Heart right ventricle (tissue), 16 donors: Measurements from ENCODE around the gene FNBP1. TPM values are rescaled to one million over a fixed set of nuclear protein-coding genes. Genes with fewer than 3 reads are reported as not detected.

ENCODE experiments used
- ATAC-seq, 8 donors: fragments of 200-7000 bp; cut with Tn5 transposase; one replicate each; pipeline ENCODE4 v1.9.1; 2020; ENCODE audit warnings: mild to moderate bottlenecking in 8 of 8, moderate library complexity in 8 of 8, moderate number of reproducible peaks in 1 of 8
- DNase-seq, 2 donors: peaks; one replicate each; pipeline ENCODE4 v3.0.0-alpha.2; 2020
- H3K27ac ChIP-seq, 10 donors: fragments of 200-600 bp; sonication (generic) in 2 of 10; one replicate each; pipeline versions ENCODE4 v1.5.0 to v1.8.0; 2020 to 2022; ENCODE audit warnings: mild to moderate bottlenecking in 3 of 10
- H3K27me3 ChIP-seq, 7 donors: fragments of 200-600 bp; one replicate each; pipeline ENCODE4 v1.8.0; 2021 to 2022; ENCODE audit warnings: mild to moderate bottlenecking in 2 of 7
- H3K36me3 ChIP-seq, 9 donors: fragments of 200-600 bp; sonication (generic) in 1 of 9; one replicate each; pipeline versions ENCODE4 v1.5.0 to v1.8.0; 2020 to 2022; ENCODE audit warnings: mild to moderate bottlenecking in 2 of 9
- H3K4me1 ChIP-seq, 9 donors: fragments of 200-600 bp; sonication (generic) in 1 of 9; one replicate each; pipeline versions ENCODE4 v1.5.0 to v1.8.0; 2020 to 2022; ENCODE audit warnings: mild to moderate bottlenecking in 4 of 9
- H3K4me3 ChIP-seq, 10 donors: fragments of 200-600 bp; sonication (generic) in 2 of 10; one replicate each; pipeline versions ENCODE4 v1.5.0 to v1.8.0; 2020 to 2022; ENCODE audit warnings: mild to moderate bottlenecking in 7 of 10, moderate library complexity in 2 of 10
- H3K9me3 ChIP-seq, 11 donors: fragments of 200-600 bp in 10 of 11; sonication (generic) in 2 of 11; one replicate each; pipeline versions ENCODE4 v1.5.0 to v1.8.0; 2013 to 2022; ENCODE audit warnings: mild to moderate bottlenecking in 2 of 11, control low read depth in 1 of 11, moderate library complexity in 1 of 11
- CTCF ChIP-seq, 9 donors: fragments of 200-600 bp; sonication (generic) in 2 of 9; IDR thresholded peaks; one replicate each; pipeline versions ENCODE4 v1.5.0 to v1.8.0; 2021 to 2022; ENCODE audit warnings: antibody characterized with exemption in 9 of 9, mild to moderate bottlenecking in 5 of 9, moderate library complexity in 1 of 9
- WGBS, 2 donors: extraction: QIAGEN DNeasy Blood & Tissue Kit; methylation state at CpG; one replicate each; pipeline ENCODE4 v1.1.7; 2013; ENCODE audit warnings: inconsistent platforms in 1 of 2; 5-methylcytosine and 5-hydroxymethylcytosine counted together
- intact Hi-C, 10 donors: fragments of 100-400 bp; cut with DNase I; formaldehyde crosslinking; loops; one replicate each; pipeline versions ENCODE4 v1.11.1 to v1.14.2; 2022
- polyA plus RNA-seq, 2 donors: library from polyadenylated mRNA; stranded (reverse); fragments of 200-250 nt; gene quantifications; one replicate each; pipeline ENCODE4 v1.2.3, GENCODE V29; 2013
- total RNA-seq, 10 donors: library from RNA; stranded (reverse); fragmentation: NEBNext Ultra II Directional in 3 of 10; extraction: Animal tissue kit (Norgen Biotek cat#: 25700) in 3 of 10; gene quantifications; one replicate each; pipeline versions ENCODE4 v1.2.1 to v1.2.4, GENCODE V29; 2021 to 2023
- donor health status: Arrhythmogenic right ventricular cardiomyopathy.
- donor health status: ischemic (EF 13 %, LVEDD 7.1; RV severe dilation, severe dysfunction).
- donor health status: healthy with polysubstance abuse.
- donor health status: DM: no; HTN: yes; CAD: no.
- donor health status: DM: no; HTN: no; CAD: no.
- donor health status: ischemic (EF 25% LVEDD 6.9; RV normal size, moderate dysfunction).
- donor health status: ischemic (EF 25% LVEDD 5.7; RV mildly dilated, moderate dysfunction).
- donor health status: healthy.
- donor health status: DM: yes; HTN: yes; CAD: no.
- donor health status: Ischemic cardiomyopathy.
- donor health status: ischemic (EF 35%, LVEDD 5.7; RV mildly dilated, moderate dysfunction).
- donor health status: nonischemic (EF 11% LVEDD 7.7; RV severe dilation, severe dysfunction).
- donor health status: DM: yes; HTN: yes; CAD: no.
- donor health status: PGD.
- donor health status: ischemic (EF 29% LVEDD 5.4; RV normal size, mild dysfunction).
- donor health status: nonischemic (EF 23%, LVEDD 6.1; RV moderate dilation, normal function).

Gene FNBP1
- total and polyA plus RNA-seq, 12 donors = 7.4 to 38.4 (median 22.2) TPM

DNA sequence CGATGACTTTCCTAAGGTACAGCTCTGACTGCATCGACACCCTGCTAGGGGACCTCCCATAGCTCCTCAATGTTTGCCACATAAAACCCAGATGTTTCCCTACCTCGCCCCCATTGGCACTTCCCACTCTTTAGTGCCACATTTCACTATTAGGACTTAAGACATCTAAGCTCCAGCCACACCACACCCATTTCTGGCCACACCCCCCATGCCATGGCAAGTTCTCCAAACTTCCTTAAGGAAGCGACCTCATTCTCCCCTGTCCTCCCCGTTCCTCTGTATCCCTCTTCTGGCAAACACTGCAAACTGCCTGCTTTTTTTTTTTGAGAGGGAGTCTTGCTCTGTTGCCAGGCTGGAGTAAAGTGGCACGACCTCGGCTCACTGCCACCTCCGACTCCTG is 144.8 kb downstream of the FNBP1 start:
- Histone ChIP-seq H3K36me3 (peaks cover 0 to 95% (median 24%) of the 10 kb centered on the region in 9 donors), H3K27ac (no peak overlapping the region), H3K27me3 (no peaks in the 10 kb centered on the region), H3K9me3 (no peaks in the 10 kb centered on the region), H3K4me1 (peaks cover 0 to 12% (median 0%) of the 10 kb centered on the region in 9 donors), H3K4me3 (no peak overlapping the region)
- WGBS, 2 donors = 78 to 82% methylated on average over 8 of the region's 8 CpGs
- ATAC-seq (peak in 2 of 8 donors; percentile 44 to 72), DNase-seq (no peak)
- intact Hi-C loops = no loop called here
- peak in 1 of 9 donors; percentile 11 for TF ChIP-seq CTCF (IDR thresholded peaks at IDR 0.05)

GRCh38 chr9:129897263-129897662 is 145.7 kb downstream of the FNBP1 start:
- ATAC-seq = no peak

DNA sequence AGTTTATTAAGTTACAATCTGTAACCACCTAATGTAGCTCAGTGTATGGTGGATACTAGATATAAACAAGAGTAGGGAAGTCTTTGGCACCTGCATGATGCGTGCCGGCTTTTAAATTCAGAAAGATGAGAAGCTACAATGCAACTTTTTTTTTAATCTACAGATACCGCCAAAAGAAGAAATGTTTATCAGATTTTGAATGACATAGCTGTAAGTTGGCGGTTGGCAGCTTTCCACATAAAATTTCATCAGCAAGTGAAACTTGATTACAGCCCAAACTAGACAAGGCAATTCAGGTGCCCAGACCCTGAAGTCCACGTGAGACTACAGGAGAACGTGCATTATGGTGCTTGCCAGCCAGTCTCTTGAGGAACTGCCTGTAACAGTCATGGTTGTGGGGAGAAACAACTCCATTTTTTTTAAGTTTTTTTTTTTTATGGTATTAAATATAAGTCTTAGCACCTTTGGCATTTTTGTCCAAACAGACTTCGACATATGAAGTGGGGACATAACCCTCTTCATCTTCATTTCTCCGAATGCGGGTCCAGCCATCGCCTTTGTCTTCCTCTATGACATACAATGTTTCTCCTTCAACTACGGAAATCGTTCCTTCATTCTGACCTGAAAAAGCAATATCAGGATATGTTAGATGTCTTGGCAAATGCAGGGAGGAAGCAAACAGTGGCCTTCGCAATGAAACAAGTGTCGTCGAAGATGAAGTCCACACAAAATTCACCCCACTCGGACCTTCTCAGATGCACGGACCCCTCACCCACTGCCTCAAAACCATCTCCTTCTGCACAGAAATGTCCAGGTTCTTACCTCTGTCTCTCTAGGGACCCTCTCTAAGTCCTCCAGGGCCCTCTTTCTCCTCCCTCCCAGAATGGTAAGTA is 147.4 kb downstream of the FNBP1 start:
- H3K4me3 ChIP-seq = no peak overlapping the region
- no peak for TF ChIP-seq CTCF (IDR thresholded peaks at IDR 0.05)
- H3K27me3 ChIP-seq = no peaks in the 10 kb centered on the region
- peaks cover 0 to 91% (median 20%) of the 10 kb centered on the region in 9 donors for H3K36me3 ChIP-seq
- no peak for DNase-seq
- peaks cover 0 to 33% (median 0%) of the 10 kb centered on the region in 9 donors for H3K4me1 ChIP-seq
- intact Hi-C loops = no loop called here
- ATAC-seq = no peak
- 93 to 95% methylated on average over 17 of the region's 17 CpGs for WGBS, 2 donors
- H3K27ac ChIP-seq = peak overlapping the region in 1 of 10 donors; percentile 16
- H3K9me3 ChIP-seq = no peaks in the 10 kb centered on the region

More at GRCh38 chr9:129897263-129897662, 145.7 kb downstream of the FNBP1 start:
- H3K9me3 ChIP-seq = no peaks in the 10 kb centered on the region
- intact Hi-C loops = no loop called here
- DNase-seq = no peak
- H3K27ac ChIP-seq = no peak overlapping the region
- H3K27me3 ChIP-seq = no peaks in the 10 kb centered on the region
- no peak for TF ChIP-seq CTCF (IDR thresholded peaks at IDR 0.05)
- peaks cover 0 to 20% (median 0%) of the 10 kb centered on the region in 9 donors for H3K4me1 ChIP-seq
- WGBS, 2 donors = 89 to 98% methylated on average over 6 of the region's 6 CpGs
- no peak overlapping the region for H3K4me3 ChIP-seq
- peaks cover 0 to 95% (median 24%) of the 10 kb centered on the region in 9 donors for H3K36me3 ChIP-seq

- DNase-seq = no peak
Measured at GRCh38 chr9:129894120-129894823, 148.7 kb downstream of the FNBP1 start.

More at GRCh38 chr9:129894120-129894823, 148.7 kb downstream of the FNBP1 start:
- no peak for ATAC-seq
- Histone ChIP-seq H3K4me3 (no peak overlapping the region), H3K27me3 (no peaks in the 10 kb centered on the region), H3K27ac (peak overlapping the region in 1 of 10 donors; percentile 50), H3K36me3 (peaks cover 0 to 90% (median 13%) of the 10 kb centered on the region in 9 donors), H3K4me1 (peaks cover 0 to 47% (median 4%) of the 10 kb centered on the region in 9 donors), H3K9me3 (no peaks in the 10 kb centered on the region)
- TF ChIP-seq CTCF (IDR thresholded peaks at IDR 0.05) = no peak
- intact Hi-C loops = no loop called here
- 91 to 95% methylated on average over 9 of the region's 9 CpGs for WGBS, 2 donors
